Activated CD8-positive, alpha-beta memory T cell treated with anti-CD3 and anti-CD28 coated beads, Interleukin-2, amount 50 U/mL, for 48 hours (primary cell): ENCODE results near the gene PDE4DIP.
A peak's percentile ranks its signal among the peaks of the same experiment; 100 is the strongest.
"Not testable (repeated sequence)": the region's sequence is repeated elsewhere in the genome, so short reads cannot be mapped to it uniquely, and the experiment has no call there.

Experiments used
- DNase-seq: peaks from one replicate; pipeline ENCODE4 v3.0.0-alpha.2; 2020

The PDE4DIP gene

GRCh38 chr1:148923798-148924197 is 79.6 kb downstream of the PDE4DIP start:
- not testable (repeated sequence) for DNase-seq

DNA sequence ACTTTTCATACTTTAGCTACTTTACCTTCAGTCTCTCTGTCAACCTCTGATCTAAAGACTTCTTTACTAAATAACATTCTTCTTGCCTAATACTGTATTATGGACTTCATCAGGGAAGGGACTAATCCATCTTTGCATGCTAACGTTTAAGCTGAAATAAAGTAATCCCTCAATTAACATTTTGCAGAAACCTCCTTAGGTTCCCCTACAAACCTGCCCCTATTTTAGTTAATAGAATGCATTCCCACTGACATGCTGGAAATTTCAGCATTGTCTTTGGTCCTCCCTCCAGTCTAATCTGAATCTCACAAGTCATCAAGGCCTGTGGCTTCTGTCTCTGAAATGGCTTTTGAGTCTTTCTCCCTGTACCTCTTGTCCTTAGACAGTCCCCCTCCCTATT is 83.4 kb downstream of the PDE4DIP start:
- not testable (repeated sequence) for DNase-seq

DNA sequence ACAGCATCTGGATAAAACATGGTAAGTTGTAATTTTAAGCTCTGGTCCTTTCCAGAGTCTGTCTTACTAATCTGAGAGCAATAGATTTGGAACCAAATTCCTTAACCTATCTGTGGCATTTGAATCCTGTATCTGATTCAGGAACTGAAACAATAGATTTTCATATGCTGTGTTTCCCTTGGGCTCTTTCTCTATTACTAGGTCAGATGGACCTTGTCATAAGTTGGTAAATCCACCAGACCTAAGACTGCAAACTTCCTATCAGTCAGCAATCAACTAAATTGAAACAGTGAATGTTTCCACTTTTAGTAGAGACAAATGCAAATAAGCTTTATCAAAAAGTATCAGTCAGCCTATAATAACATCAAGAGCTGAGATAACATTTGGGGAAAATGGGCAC is 85.0 kb downstream of the PDE4DIP start:
- not testable (repeated sequence) for DNase-seq

- not testable (repeated sequence) for DNase-seq
Measured at GRCh38 chr1:148935381-148936002, 91.3 kb downstream of the PDE4DIP start.

DNA sequence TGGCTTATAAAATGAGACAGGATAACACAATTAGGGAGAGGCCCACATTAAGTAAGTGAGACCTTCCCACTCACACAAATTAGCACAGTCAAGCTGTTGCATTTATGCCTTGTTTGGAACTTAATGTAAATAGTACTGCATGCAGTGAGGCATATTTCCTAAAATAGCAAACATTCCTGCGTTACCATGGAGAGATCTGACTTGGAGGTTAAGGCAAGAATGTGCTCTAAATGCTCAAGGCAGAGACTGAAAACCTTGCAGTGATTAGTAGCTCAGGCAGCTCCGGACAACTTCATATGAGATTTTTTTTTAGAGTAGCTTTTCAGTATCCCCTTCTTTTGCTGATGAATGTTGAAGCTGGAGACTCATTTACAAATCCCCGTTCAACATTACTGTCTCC is 98.7 kb downstream of the PDE4DIP start:
- DNase-seq = not testable (repeated sequence)

- DNase-seq = not testable (repeated sequence)
Measured at GRCh38 chr1:148945130-148945529, 100.9 kb downstream of the PDE4DIP start.

DNA sequence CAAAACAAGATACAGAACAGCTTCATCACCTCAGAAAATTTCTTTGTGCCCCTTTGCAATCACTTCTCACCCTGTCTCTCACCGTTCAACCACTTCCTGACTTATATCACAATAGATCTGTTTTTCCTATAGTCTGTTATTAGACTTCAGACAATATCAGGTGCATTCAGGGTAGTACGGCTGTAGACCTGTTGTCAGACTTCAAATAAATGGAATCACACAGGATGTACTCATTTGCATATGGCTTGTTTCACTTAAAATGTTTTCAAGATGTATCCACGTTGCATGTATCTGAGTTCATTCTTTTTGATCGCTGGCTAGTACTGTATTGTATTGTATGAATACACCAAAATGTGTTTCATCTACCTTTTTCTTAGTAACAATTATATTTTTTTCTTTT is 104.5 kb downstream of the PDE4DIP start:
- DNase-seq = not testable (repeated sequence)

DNA sequence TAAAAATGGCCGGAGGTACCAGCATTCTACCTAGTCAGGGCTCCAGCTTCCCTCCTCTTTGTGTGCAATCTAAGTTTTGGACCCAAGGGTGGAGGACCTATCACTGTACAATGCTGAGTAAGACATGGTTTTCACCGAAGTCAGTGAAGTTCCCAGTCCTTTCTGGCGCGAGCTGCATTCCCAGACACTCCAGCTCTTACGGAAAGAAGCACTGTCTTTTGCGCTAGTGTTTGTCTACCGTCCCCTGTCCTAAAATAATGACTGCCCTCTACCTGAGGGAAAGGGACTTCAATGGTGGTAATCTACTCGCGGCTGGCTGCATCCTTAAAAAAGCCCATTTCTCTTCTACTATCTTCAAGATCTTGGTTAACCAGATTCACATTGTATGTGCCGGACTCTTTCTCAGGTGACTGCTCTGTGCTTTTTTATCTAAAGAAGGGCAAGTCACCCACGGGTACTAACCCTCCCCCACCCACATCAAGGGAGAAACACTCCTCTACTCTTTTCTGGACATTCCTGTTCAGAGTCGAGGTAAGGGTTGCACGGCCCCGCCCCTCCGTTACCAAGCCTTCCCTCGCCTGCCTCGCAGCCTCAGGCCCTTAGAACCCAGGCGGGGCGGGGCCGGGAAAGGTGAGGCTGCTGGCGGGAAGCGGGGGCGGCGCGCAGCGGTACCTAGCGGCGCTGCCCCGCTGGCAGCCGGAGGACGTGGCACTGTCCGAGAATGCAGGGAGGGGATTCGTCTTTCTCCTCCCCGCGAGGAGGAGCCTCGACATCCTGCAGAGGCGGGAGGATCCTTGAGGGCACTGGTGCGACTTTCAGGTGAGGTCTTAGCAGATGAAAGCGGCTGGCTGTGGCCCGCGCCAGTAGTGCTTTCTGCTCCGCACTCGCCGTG is 107.4 kb downstream of the PDE4DIP start:
- peak; percentile 79 for DNase-seq

DNA sequence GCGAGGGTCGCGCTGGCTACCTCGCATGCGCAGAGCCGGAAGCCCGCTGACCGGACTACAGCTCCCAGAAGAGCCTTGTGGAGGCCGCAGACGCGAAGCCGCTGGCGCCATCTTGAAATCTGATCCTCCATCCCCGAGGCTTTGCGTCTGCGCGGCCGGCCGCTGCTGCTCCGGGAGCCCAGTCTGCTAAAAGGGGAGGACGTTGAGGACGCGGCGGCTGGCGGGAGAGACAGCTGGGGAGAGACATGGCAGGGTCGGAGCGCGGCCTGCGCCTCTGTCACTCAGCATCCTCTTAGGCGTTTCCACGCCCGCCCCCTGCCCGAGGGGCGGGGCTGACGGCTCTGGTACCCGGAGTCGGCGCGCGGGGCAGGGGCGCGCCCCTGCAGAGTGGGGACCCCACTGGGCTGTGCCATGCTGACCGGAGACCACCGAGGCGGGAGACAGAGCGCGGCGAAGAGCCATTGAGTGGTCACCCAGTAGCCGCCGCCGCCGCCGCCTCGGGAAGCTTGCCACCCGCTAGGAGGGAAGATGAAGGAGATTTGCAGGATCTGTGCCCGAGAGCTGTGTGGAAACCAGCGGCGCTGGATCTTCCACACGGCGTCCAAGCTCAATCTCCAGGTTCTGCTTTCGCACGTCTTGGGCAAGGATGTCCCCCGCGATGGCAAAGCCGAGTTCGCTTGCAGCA is 108.2 kb downstream of the PDE4DIP start:
- DNase-seq = peak; percentile 80

- peak; percentile 63 for DNase-seq
Measured at GRCh38 chr1:148952938-148953616, 108.8 kb downstream of the PDE4DIP start.

DNA sequence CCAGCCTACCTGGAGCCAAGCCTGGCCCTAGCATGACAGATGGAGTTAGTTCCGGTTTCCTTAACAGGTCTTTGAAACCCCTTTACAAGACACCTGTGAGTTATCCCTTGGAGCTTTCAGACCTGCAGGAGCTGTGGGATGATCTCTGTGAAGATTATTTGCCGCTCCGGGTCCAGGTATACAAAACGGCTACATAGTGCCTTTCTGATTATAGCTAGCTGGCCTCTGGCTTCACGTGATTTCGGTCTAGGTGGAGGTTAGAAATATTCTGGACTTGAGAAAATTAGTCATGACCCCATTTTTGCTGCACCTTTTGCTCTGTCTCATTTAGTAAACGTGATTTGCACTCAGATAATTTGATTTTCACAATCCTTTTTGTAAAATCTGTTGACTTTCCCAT is 109.5 kb downstream of the PDE4DIP start:
- not testable (repeated sequence) for DNase-seq

GRCh38 chr1:148958343-148958742 is 114.1 kb downstream of the PDE4DIP start:
- not testable (repeated sequence) for DNase-seq

DNA sequence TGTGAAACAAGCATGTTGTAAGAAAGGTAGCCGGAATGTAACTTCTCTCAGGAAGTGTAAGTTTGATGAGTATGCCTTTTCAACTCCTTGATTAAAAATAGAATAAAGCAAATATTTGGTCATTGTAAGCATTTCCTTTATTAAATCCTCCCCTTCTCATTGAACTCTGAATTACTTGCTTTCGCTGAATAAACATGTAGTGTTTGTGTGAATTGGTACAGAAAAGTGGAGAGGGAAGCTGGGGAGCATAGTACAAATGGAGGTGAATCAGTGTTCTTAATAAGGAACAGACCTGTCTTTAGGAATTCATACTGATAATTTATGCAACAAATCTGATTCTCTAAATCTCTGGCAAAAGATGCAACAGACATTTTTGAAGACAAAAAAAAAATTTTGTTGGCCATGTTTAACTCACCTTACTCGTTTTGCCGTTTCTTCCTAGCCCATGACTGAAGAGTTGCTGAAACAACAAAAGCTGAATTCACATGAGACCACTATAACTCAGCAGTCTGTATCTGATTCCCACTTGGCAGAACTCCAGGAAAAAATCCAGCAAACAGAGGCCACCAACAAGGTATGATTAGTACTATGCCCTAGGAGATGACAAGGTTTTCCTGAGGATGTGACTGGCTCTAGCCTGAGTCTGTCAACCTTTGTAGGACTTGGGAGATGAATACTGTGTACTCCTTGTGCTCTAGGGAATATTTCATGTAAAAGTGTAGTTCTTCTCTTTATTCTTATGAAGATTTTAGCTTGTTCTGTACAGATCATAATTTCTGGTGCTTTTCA is 116.2 kb downstream of the PDE4DIP start:
- DNase-seq = not testable (repeated sequence)

GRCh38 chr1:148962127-148962857 is 118.1 kb downstream of the PDE4DIP start:
- DNase-seq = not testable (repeated sequence)

DNA sequence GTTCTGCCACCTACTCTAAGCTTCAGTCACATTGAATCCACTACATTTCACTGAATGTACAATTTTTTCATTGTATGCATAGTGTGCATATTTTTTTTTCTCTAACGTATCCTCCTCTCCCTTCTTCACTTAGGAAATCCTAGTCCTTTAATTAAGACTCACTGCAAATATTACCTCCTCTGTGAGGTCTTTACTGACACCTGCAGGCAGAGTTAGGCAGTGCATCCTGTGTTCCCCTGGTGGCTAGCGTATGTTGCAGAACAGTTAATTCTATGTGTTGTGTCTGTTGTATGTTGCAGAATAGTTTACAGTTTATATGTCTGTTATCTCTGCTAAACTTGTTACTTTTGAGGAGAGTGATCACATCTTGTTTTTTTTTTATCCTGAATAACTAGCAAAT is 121.9 kb downstream of the PDE4DIP start:
- not testable (repeated sequence) for DNase-seq

- not testable (repeated sequence) for DNase-seq
Measured at GRCh38 chr1:148967580-148967979, 123.4 kb downstream of the PDE4DIP start.

DNA sequence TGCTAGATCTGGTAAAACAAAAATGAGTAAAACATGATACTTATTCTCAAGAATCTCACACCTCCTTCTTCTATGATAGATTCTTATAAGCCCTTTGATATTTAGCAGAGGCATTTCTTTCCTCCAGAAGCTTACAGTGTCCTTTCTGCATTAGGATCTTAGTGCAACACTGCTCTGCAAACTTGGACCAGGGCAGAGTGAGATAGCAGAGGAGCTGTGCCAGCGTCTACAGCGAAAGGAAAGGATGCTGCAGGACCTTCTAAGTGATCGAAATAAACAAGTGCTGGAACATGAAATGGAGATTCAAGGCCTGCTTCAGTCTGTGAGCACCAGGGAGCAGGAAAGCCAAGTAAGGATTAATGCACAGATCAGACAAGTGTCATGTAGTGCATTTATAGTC is 124.5 kb downstream of the PDE4DIP start:
- DNase-seq = not testable (repeated sequence)

- DNase-seq = not testable (repeated sequence)
Measured at GRCh38 chr1:148969126-148969525, 124.9 kb downstream of the PDE4DIP start.

DNA sequence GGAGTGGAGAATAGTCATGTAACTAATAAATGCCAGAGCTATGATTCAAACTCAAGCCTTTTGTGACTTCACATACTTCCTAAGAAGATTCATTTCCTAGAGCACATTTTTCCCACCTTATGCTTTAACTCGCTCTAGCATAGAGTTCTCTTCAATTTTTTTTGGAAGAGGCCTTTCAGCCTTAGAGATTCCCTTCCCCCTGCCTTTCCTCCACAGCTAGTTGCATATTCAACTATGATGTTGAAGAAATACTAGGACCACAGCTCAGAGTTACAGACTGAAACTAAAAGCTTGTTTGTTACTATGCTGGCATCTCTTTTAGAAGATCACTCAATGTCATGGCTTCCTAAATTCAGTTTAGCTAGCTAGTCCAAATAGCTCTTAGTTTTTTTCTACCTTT is 131.2 kb downstream of the PDE4DIP start:
- DNase-seq = not testable (repeated sequence)

DNA sequence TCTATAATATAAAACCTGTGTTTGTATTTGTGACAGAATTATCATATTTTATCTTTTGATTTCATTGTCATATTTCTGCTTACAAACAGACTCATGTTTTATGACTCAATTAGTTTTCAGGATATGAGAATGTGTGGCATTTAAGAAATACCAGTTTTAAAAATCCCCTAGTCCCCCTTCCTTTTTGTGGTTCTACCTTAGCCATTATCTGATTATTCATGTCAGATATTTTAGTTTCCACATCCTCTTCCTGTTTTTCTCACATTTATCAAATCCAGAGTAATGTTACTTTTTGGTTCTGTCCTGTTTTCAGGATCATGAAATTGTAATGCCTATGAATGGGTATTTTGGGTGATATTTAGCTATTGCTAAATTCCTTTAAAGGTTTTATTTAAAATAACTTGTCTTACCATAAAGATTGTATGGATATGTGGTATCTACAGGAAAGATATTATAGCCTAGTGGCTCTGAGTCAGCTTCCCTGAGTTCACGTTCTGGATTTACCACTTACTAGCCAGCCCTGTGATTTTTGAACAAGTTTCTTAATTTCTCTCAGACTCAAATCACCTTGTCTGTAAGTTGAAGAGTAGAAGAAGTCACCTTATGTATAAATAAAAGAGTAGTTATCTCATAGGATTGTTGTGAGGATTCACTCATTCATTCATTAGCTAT is 131.8 kb downstream of the PDE4DIP start:
- DNase-seq = not testable (repeated sequence)

DNA sequence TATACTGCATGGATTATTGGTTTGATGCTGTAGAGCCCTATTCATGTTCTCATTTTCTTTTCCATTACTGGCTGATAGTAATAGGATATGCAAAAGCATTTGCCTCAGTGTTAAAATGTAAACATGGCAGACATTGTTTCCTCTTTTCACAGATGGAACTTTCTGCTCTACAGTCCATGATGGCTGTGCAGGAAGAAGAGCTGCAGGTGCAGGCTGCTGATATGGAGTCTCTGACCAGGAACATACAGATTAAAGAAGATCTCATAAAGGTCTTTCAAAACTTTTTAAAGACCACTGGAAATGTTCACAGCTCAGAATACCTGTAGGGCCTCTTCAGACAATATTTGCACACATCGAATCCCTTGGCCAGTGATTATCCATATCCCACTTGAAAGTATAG is 133.6 kb downstream of the PDE4DIP start:
- DNase-seq = not testable (repeated sequence)
